ENCODE measurements around the gene KIF3C. TPM values are rescaled to one million over a fixed set of nuclear protein-coding genes. Genes with fewer than 3 reads are reported as not detected.

KIF3C gene
- total RNA-seq (2022; extraction: Qiagen RNA extraction; ENCODE audit: low read depth): 46.7 to 55.2 TPM (median 52.2 TPM) in 5 replicates

GRCh38 chr2:25982273-25982967, at the start of gene KIF3C:
TSS of gene KIF3C (minus strand) at chr2:25982497. CDS start at chr2:25981917, 580 bp downstream.

GRCh38 chr2:25878361-25879132, 103.8 kb downstream of the KIF3C start, which contains the start of gene ASXL2:
TSS of gene ASXL2 (minus strand) at chr2:25878487. CDS start at chr2:25878222, 265 bp downstream.

Other genes starting within 250 kb of the KIF3C start
- 12.7 to 20.0 TPM (median 18.0 TPM) in 5 replicates for gene ASXL2, start 104.0 kb downstream of the KIF3C start, total RNA-seq (2022; extraction: Qiagen RNA extraction; ENCODE audit: low read depth)
- gene RAB10, start 51.6 kb upstream of the KIF3C start, total RNA-seq (2022; extraction: Qiagen RNA extraction; ENCODE audit: low read depth): 309 to 339 TPM (median 326 TPM) in 5 replicates
- 6.3 to 11.5 TPM (median 7.3 TPM) in 5 replicates for gene GAREM2, start 190.6 kb upstream of the KIF3C start, total RNA-seq (2022; extraction: Qiagen RNA extraction; ENCODE audit: low read depth)

Data from A549 treated with DMSO at 1 μM for 4 hours (cell line).